Sigmoid colon (tissue), 4 donors: ENCODE data around the gene GYS1.

Source experiments
- CTCF ChIP-seq, 4 experiments: fragments of 450-650 bp in 3 of 4; fragments of 200-600 bp in 1 of 4; IDR thresholded peaks; one replicate each; pipeline ENCODE4 v1.5.1; 2016 to 2019; ENCODE audit warnings: antibody characterized with exemption in 4 of 4, mild to moderate bottlenecking in 3 of 4, moderate library complexity in 2 of 4
- EP300 ChIP-seq, 4 donors: sonication (generic); formaldehyde crosslinking; IDR thresholded peaks; one replicate each; pipeline ENCODE4 v1.6.1; 2017; ENCODE audit warnings: antibody characterized with exemption in 4 of 4
- POLR2A ChIP-seq, 2 donors: fragments of 450-650 bp; IDR thresholded peaks; one replicate each; pipeline ENCODE4 v1.6.1; 2016; ENCODE audit warnings: antibody characterized with exemption in 2 of 2, mild to moderate bottlenecking in 2 of 2, moderate library complexity in 2 of 2
- POLR2AphosphoS5 ChIP-seq, 4 donors: sonication (generic); formaldehyde crosslinking; IDR thresholded peaks; one replicate each; pipeline ENCODE4 v1.6.1; 2017; ENCODE audit warnings: antibody characterized with exemption in 4 of 4

GRCh38 chr19:49010453-49010852 is 17.3 kb upstream of the GYS1 start:
- TF ChIP-seq CTCF (IDR thresholded peaks at IDR 0.05), result no peak
- no peak for TF ChIP-seq POLR2A (IDR thresholded peaks at IDR 0.05)
- no peak for TF ChIP-seq EP300 (IDR thresholded peaks at IDR 0.05)
- TF ChIP-seq POLR2AphosphoS5 (IDR thresholded peaks at IDR 0.05), result no peak
